Aorta (tissue), 5 donors: Measurements from ENCODE around the gene USP54. TPM values are rescaled to one million over a fixed set of nuclear protein-coding genes. Genes with fewer than 3 reads are reported as not detected.

Source experiments
- ATAC-seq: fragments of 200-7000 bp; cut with Tn5 transposase; one replicate; pipeline ENCODE4 v1.9.1; 2022; ENCODE audit warnings: moderate library complexity; ENCODE audit not compliant: low FRiP score
- DNase-seq, 2 donors: peaks; one replicate each; pipeline ENCODE4 v3.0.0-alpha.2; 2020
- H3K27ac ChIP-seq, 2 donors: one replicate each; pipeline ENCODE4 v1.5.1; 2013; ENCODE audit warnings: low read length in 2 of 2, mild to moderate bottlenecking in 2 of 2, moderate library complexity in 2 of 2, control low read depth in 1 of 2, inconsistent platforms in 1 of 2, low read depth in 1 of 2
- H3K27me3 ChIP-seq, 2 donors: one replicate each; pipeline ENCODE4 v1.6.1; 2013; ENCODE audit warnings: control low read depth in 1 of 2, low read length in 1 of 2, mild to moderate bottlenecking in 1 of 2, moderate library complexity in 1 of 2; ENCODE audit not compliant: insufficient read depth in 2 of 2, control insufficient read depth in 1 of 2
- H3K36me3 ChIP-seq, 2 donors: one replicate each; pipeline ENCODE4 v1.6.1; 2013; ENCODE audit warnings: control low read depth in 1 of 2, low read length in 1 of 2, mild to moderate bottlenecking in 1 of 2; ENCODE audit not compliant: insufficient read depth in 2 of 2, control insufficient read depth in 1 of 2
- H3K4me1 ChIP-seq, 2 donors: one replicate each; pipeline ENCODE4 v1.6.1; 2013; ENCODE audit warnings: low read length in 2 of 2, control low read depth in 1 of 2, mild to moderate bottlenecking in 1 of 2, moderate library complexity in 1 of 2; ENCODE audit not compliant: insufficient read depth in 2 of 2, control insufficient read depth in 1 of 2
- H3K4me3 ChIP-seq, 2 donors: one replicate each; pipeline ENCODE4 v1.5.1; 2013; ENCODE audit warnings: low read length in 2 of 2, control low read depth in 1 of 2, mild to moderate bottlenecking in 1 of 2
- H3K9me3 ChIP-seq: one replicate; pipeline ENCODE4 v1.6.1; 2013; ENCODE audit warnings: mild to moderate bottlenecking, low read length; ENCODE audit not compliant: control insufficient read depth
- WGBS, 2 donors: extraction: QIAGEN DNeasy Blood & Tissue Kit; methylation state at CpG; one replicate each; pipeline ENCODE4 v1.1.7; 2013; 5-methylcytosine and 5-hydroxymethylcytosine counted together
- intact Hi-C, 2 donors: fragments of 100-400 bp; cut with DNase I; formaldehyde crosslinking; loops; one replicate each; pipeline versions ENCODE4 v1.14.2 to v1.15.0; 2022
- polyA plus RNA-seq, 2 donors: library from polyadenylated mRNA; stranded (reverse); fragments of 200-250 nt; gene quantifications; one replicate each; pipeline ENCODE4 v1.2.3, GENCODE V29; 2013
- total RNA-seq, 2 donors: library from RNA; stranded (reverse); fragmentation: NEBNext Ultra II Directional; extraction: Animal tissue kit (Norgen Biotek cat#: 25700); gene quantifications; one replicate each; pipeline ENCODE4 v1.2.1, GENCODE V29; 2021
- donor health status: healthy with polysubstance abuse.
- donor health status: Bipolar disorder and iron deficiency.
- donor health status: DM: no; HTN: no; CAD: no.
- donor health status: DM: no; HTN: no; CAD: no.
- donor health status: DM: yes; HTN: yes; CAD: no.

Gene USP54
- total and polyA plus RNA-seq, 4 donors: 1.9 to 45.7 (median 19.4) TPM

- WGBS, 2 donors: 92 to 93% methylated on average over 2 of the region's 2 CpGs
- H3K36me3 ChIP-seq: no peaks in the 10 kb centered on the region
- no peak for DNase-seq
- no peaks in the 10 kb centered on the region for H3K27me3 ChIP-seq
- H3K4me3 ChIP-seq: no peak overlapping the region
- H3K4me1 ChIP-seq: no peaks in the 10 kb centered on the region
- no peaks in the 10 kb centered on the region for H3K9me3 ChIP-seq
- intact Hi-C loops: no loop called here
- H3K27ac ChIP-seq: no peak overlapping the region
- no peak for ATAC-seq
These were observed 34.3 kb downstream of the USP54 start for GRCh38 chr10:73556855-73557254.

- Histone ChIP-seq H3K27ac (no peak overlapping the region), H3K36me3 (no peaks in the 10 kb centered on the region), H3K4me1 (no peaks in the 10 kb centered on the region), H3K4me3 (no peak overlapping the region), H3K9me3 (no peaks in the 10 kb centered on the region), H3K27me3 (no peaks in the 10 kb centered on the region)
- ATAC-seq (no peak), DNase-seq (no peak)
- intact Hi-C loops: no loop called here
These were observed 36.4 kb downstream of the USP54 start for GRCh38 chr10:73554721-73555120.

GRCh38 chr10:73553761-73554160, 37.4 kb downstream of the USP54 start:
- DNase-seq (no peak), ATAC-seq (no peak)
- Histone ChIP-seq H3K27ac (no peak overlapping the region), H3K27me3 (no peaks in the 10 kb centered on the region), H3K4me3 (no peak overlapping the region), H3K9me3 (no peaks in the 10 kb centered on the region), H3K36me3 (no peaks in the 10 kb centered on the region), H3K4me1 (no peaks in the 10 kb centered on the region)
- intact Hi-C loops: no loop called here
- 52 to 53% methylated on average over 2 of the region's 2 CpGs for WGBS, 2 donors

- ATAC-seq (no peak), DNase-seq (no peak)
- H3K27me3 ChIP-seq: no peaks in the 10 kb centered on the region
- no peak overlapping the region for H3K4me3 ChIP-seq
- H3K36me3 ChIP-seq: no peaks in the 10 kb centered on the region
- no peak overlapping the region for H3K27ac ChIP-seq
- intact Hi-C loops: no loop called here
- H3K9me3 ChIP-seq: no peaks in the 10 kb centered on the region
- WGBS, 2 donors: 86 to 91% methylated on average over 3 of the region's 3 CpGs
- H3K4me1 ChIP-seq: no peaks in the 10 kb centered on the region
These were observed 38.1 kb downstream of the USP54 start for GRCh38 chr10:73552819-73553715.

DNA sequence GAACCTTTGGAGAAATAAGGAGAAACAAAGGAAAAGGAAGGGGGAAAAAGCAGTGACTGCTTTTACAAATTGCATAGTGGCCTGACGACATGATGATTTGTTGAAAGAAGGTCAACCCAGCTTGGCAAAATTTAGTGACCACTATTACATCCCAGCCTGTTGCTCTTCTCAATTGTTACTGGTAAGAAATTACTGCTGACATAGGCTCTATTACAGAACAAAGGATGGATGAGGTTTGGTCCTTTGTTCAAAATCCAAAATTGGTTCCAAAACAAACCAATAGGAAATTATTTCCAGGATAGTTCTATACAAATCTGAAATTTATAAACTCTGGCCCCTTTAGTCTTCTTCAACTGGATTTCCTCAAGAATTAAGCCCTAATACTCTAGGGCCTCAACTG, 39.6 kb downstream of the USP54 start:
- WGBS, 2 donors: 96 to 98% methylated on average over 1 of the region's 1 CpG
- no peak for ATAC-seq
- DNase-seq: no peak
- H3K4me3 ChIP-seq: no peak overlapping the region
- no peaks in the 10 kb centered on the region for H3K9me3 ChIP-seq
- no peaks in the 10 kb centered on the region for H3K27me3 ChIP-seq
- no peak overlapping the region for H3K27ac ChIP-seq
- no peaks in the 10 kb centered on the region for H3K4me1 ChIP-seq
- H3K36me3 ChIP-seq: no peaks in the 10 kb centered on the region
- intact Hi-C loops: no loop called here

- DNase-seq (no peak), ATAC-seq (no peak)
- 79 to 86% methylated on average over 2 of the region's 2 CpGs for WGBS, 2 donors
- Histone ChIP-seq H3K36me3 (peaks cover 0 to 6% of the 10 kb centered on the region in 2 donors), H3K4me3 (no peak overlapping the region), H3K27me3 (no peaks in the 10 kb centered on the region), H3K9me3 (no peaks in the 10 kb centered on the region), H3K4me1 (no peaks in the 10 kb centered on the region), H3K27ac (no peak overlapping the region)
- intact Hi-C loops: no loop called here
These were observed 45.8 kb downstream of the USP54 start for GRCh38 chr10:73545357-73545756.

DNA sequence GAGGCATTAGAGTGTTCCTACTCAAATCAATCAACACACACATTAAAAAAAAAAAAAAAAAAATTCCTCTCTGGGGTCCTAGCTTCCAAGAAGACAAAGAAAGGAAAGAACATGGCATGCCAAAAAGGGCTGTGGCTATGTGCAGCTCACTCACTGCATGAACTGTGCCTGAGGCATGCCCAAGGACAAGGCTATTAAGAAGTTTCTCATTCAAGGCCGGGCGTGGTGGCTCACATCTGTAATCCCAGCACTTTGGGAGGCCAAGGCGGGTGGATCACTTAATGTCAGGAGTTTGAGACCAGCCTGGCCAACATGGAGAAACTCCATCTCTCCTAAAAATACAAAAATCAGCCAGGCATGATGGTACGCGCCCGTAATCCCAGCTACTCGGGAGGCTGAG, 53.4 kb downstream of the USP54 start:
- no peaks in the 10 kb centered on the region for H3K27me3 ChIP-seq
- WGBS, 2 donors: 94 to 97% methylated on average over 7 of the region's 7 CpGs
- DNase-seq: no peak
- H3K4me1 ChIP-seq: no peaks in the 10 kb centered on the region
- no peaks in the 10 kb centered on the region for H3K9me3 ChIP-seq
- no peak overlapping the region for H3K27ac ChIP-seq
- no peak overlapping the region for H3K4me3 ChIP-seq
- intact Hi-C loops: no loop called here
- ATAC-seq: no peak
- peaks cover 3 to 6% of the 10 kb centered on the region in 2 donors for H3K36me3 ChIP-seq

GRCh38 chr10:73537288-73537687, 53.9 kb downstream of the USP54 start:
- Histone ChIP-seq H3K36me3 (peaks cover 3 to 6% of the 10 kb centered on the region in 2 donors), H3K4me1 (no peaks in the 10 kb centered on the region), H3K27ac (no peak overlapping the region), H3K4me3 (no peak overlapping the region), H3K9me3 (no peaks in the 10 kb centered on the region), H3K27me3 (no peaks in the 10 kb centered on the region)
- intact Hi-C loops: no loop called here
- DNase-seq (no peak), ATAC-seq (no peak)
- 90 to 94% methylated on average over 2 of the region's 2 CpGs for WGBS, 2 donors

GRCh38 chr10:73534857-73535256, 56.3 kb downstream of the USP54 start:
- no peaks in the 10 kb centered on the region for H3K27me3 ChIP-seq
- no peaks in the 10 kb centered on the region for H3K9me3 ChIP-seq
- no peaks in the 10 kb centered on the region for H3K4me1 ChIP-seq
- no peak overlapping the region for H3K4me3 ChIP-seq
- no peak for DNase-seq
- ATAC-seq: no peak
- no peak overlapping the region for H3K27ac ChIP-seq
- intact Hi-C loops: no loop called here
- peaks cover 2 to 3% of the 10 kb centered on the region in 2 donors for H3K36me3 ChIP-seq
- WGBS, 2 donors: 96 to 97% methylated on average over 1 of the region's 1 CpG
